GM12891 (cell line): ENCODE measurements around the gene ZNF133.
"Not testable (repeated sequence)": the region's sequence is repeated elsewhere in the genome, so short reads cannot be mapped to it uniquely, and the experiment has no call there.

Experiments
- DNase-seq: peaks from one replicate; pipeline ENCODE4 v3.0.0; 2011; ENCODE audit warnings: low spot score; ENCODE audit not compliant: insufficient read length
- FAIRE-seq: peaks from 2 replicates; lab custom pipeline; 2011; peaks lifted over from hg19 to GRCh38; lab: Jason Lieb, UNC
- PAX5 ChIP-seq: IDR thresholded peaks from 2 replicates; pipeline ENCODE4 v1.6.1; 2011; ENCODE audit warnings: low read length, moderate library complexity, mild to moderate bottlenecking; ENCODE audit not compliant: insufficient read depth, severe bottlenecking
- POLR2A ChIP-seq: IDR thresholded peaks from 2 replicates; pipeline ENCODE4 v1.6.1; 2011; ENCODE audit warnings: low read depth, low read length, control low read depth
- POLR2AphosphoS5 ChIP-seq: IDR thresholded peaks from 2 replicates; pipeline ENCODE4 v1.6.1; 2011; ENCODE audit warnings: low read depth, low read length, control low read depth
- POU2F2 ChIP-seq: IDR thresholded peaks from 2 replicates; pipeline ENCODE4 v1.6.1; 2011; ENCODE audit warnings: low read depth, mild to moderate bottlenecking, control low read depth, low read length, moderate library complexity
- SPI1 ChIP-seq: IDR thresholded peaks from 2 replicates; pipeline ENCODE4 v1.6.1; 2011; ENCODE audit warnings: low read depth, low read length, control low read depth
- TAF1 ChIP-seq: IDR thresholded peaks from 2 replicates; pipeline ENCODE4 v1.6.1; 2011; ENCODE audit warnings: low read depth, low read length, control low read depth

The ZNF133 gene

GRCh38 chr20:18258126-18258860, 30.0 kb upstream of the ZNF133 start:
- TF ChIP-seq SPI1 (no peak), PAX5 (no peak), POLR2A (no peak), POLR2AphosphoS5 (no peak), POU2F2 (no peak), TAF1 (no peak)
- FAIRE-seq (no peak), DNase-seq (no peak)

- DNase-seq = no peak
- TF ChIP-seq POLR2AphosphoS5 = no peak
- no peak for TF ChIP-seq SPI1
- no peak for TF ChIP-seq POU2F2
- no peak for TF ChIP-seq TAF1
- no peak for TF ChIP-seq POLR2A
- TF ChIP-seq PAX5 = no peak
- FAIRE-seq = no peak
Measured at GRCh38 chr20:18259730-18260129, 28.6 kb upstream of the ZNF133 start.

- no peak for TF ChIP-seq TAF1
- no peak for TF ChIP-seq POLR2A
- no peak for TF ChIP-seq POU2F2
- TF ChIP-seq SPI1 = no peak
- no peak for TF ChIP-seq POLR2AphosphoS5
- TF ChIP-seq PAX5 = no peak
- no peak for DNase-seq
- FAIRE-seq = no peak
Measured at GRCh38 chr20:18263723-18264122, 24.6 kb upstream of the ZNF133 start.

GRCh38 chr20:18265441-18265840, 22.9 kb upstream of the ZNF133 start:
- DNase-seq = no peak
- TF ChIP-seq PAX5 (no peak), SPI1 (no peak), POLR2A (no peak), TAF1 (no peak), POU2F2 (no peak), POLR2AphosphoS5 (no peak)
- no peak for FAIRE-seq

GRCh38 chr20:18266282-18266681, 22.0 kb upstream of the ZNF133 start:
- TF ChIP-seq TAF1 (no peak), POLR2A (no peak), POU2F2 (no peak), SPI1 (no peak), POLR2AphosphoS5 (no peak), PAX5 (no peak)
- no peak for FAIRE-seq
- no peak for DNase-seq

- DNase-seq (no peak), FAIRE-seq (no peak)
- TF ChIP-seq SPI1 (no peak), POLR2A (no peak), POU2F2 (no peak), TAF1 (no peak), POLR2AphosphoS5 (no peak), PAX5 (no peak)
Measured at GRCh38 chr20:18267815-18268214, 20.5 kb upstream of the ZNF133 start.

GRCh38 chr20:18271160-18271559, 17.2 kb upstream of the ZNF133 start:
- no peak for FAIRE-seq
- DNase-seq = no peak
- no peak for TF ChIP-seq SPI1
- no peak for TF ChIP-seq POLR2AphosphoS5
- TF ChIP-seq TAF1 = no peak
- no peak for TF ChIP-seq POLR2A
- TF ChIP-seq POU2F2 = no peak
- no peak for TF ChIP-seq PAX5

- no peak for FAIRE-seq
- DNase-seq = no peak
- TF ChIP-seq TAF1 (no peak), PAX5 (no peak), POLR2A (no peak), POLR2AphosphoS5 (no peak), POU2F2 (no peak), SPI1 (no peak)
Measured at GRCh38 chr20:18272451-18272850, 15.9 kb upstream of the ZNF133 start.

- FAIRE-seq (no peak), DNase-seq (no peak)
- TF ChIP-seq POU2F2 (no peak), TAF1 (no peak), POLR2AphosphoS5 (no peak), POLR2A (no peak), SPI1 (no peak), PAX5 (no peak)
Measured at GRCh38 chr20:18273738-18274137, 14.6 kb upstream of the ZNF133 start.

- not testable (repeated sequence) for DNase-seq, FAIRE-seq
Measured at GRCh38 chr20:18275960-18276359, 12.4 kb upstream of the ZNF133 start.
